HepG2 (cell line): ENCODE measurements around the gene SLC39A3. TPM values are rescaled to one million over a fixed set of nuclear protein-coding genes. Genes with fewer than 3 reads are reported as not detected.
A peak's percentile ranks its signal among the peaks of the same experiment; 100 is the strongest.

ENCODE experiments used
- CHD2 ChIP-seq: IDR thresholded peaks from 2 replicates; pipeline ENCODE4 v1.6.1; 2011; ENCODE audit warnings: low read depth, low read length, improper control_type of control experiment
- DMAP1 ChIP-seq: IDR thresholded peaks from 2 replicates; pipeline ENCODE4 v1.6.1; 2016
- ELF4 ChIP-seq: sonication (generic); formaldehyde crosslinking; IDR thresholded peaks from 2 replicates; pipeline ENCODE4 v1.5.0; 2020; ENCODE audit warnings: missing genetic modification reagents, mild to moderate bottlenecking, moderate library complexity, borderline replicate concordance
- GATAD2A ChIP-seq: IDR thresholded peaks from 2 replicates; pipeline ENCODE4 v1.6.1; 2016
- HNRNPH1 ChIP-seq: fragments of 200-400 bp; formaldehyde crosslinking; optimal IDR thresholded peaks from 2 replicates; pipeline ENCODE3; 2017; ENCODE audit warnings: mild to moderate bottlenecking, low read depth, low read length
- LRRFIP1 ChIP-seq: sonication (generic); formaldehyde crosslinking; conservative IDR thresholded peaks from 2 replicates; pipeline ENCODE4 v1.4.0; 2020; ENCODE audit warnings: missing genetic modification reagents
- NFYB ChIP-seq: sonication (generic); formaldehyde crosslinking; IDR thresholded peaks from 2 replicates; pipeline ENCODE4 v1.4.0; 2020; ENCODE audit warnings: missing genetic modification reagents
- NONO ChIP-seq, 2 experiments: fragments of 450-650 bp in 1 of 2; sonication (generic) in 1 of 2; formaldehyde crosslinking in 1 of 2; IDR thresholded peaks in 1 of 2; conservative IDR thresholded peaks in 1 of 2; 2 replicates each; pipeline versions ENCODE4 v1.6.1 to v1.8.0; 2017 to 2022; ENCODE audit warnings: mild to moderate bottlenecking in 1 of 2, missing genetic modification reagents in 1 of 2, moderate library complexity in 1 of 2
- TAF15 ChIP-seq: fragments of 200-400 bp; formaldehyde crosslinking; IDR thresholded peaks from one replicate; pipeline ENCODE4 v1.6.1; 2018; ENCODE audit warnings: mild to moderate bottlenecking, low read depth, low read length; ENCODE audit not compliant: poor library complexity, severe bottlenecking
- ZNF589 ChIP-seq: sonication (generic); formaldehyde crosslinking; conservative IDR thresholded peaks from 2 replicates; pipeline ENCODE4 v1.8.0; 2022; ENCODE audit warnings: mild to moderate bottlenecking, moderate library complexity, missing genetic modification reagents
- ZNF737 ChIP-seq: sonication (generic); formaldehyde crosslinking; IDR thresholded peaks from 2 replicates; pipeline ENCODE4 v1.5.0; 2020; ENCODE audit warnings: missing genetic modification reagents, mild to moderate bottlenecking, borderline replicate concordance
- ZNF780A ChIP-seq: sonication (generic); formaldehyde crosslinking; IDR thresholded peaks from 2 replicates; pipeline ENCODE4 v1.8.0; 2022; ENCODE audit warnings: mild to moderate bottlenecking, missing genetic modification reagents, moderate library complexity
- ZNF784 ChIP-seq: sonication (generic); formaldehyde crosslinking; IDR thresholded peaks from 2 replicates; pipeline ENCODE4 v1.5.1; 2020; ENCODE audit warnings: missing genetic modification reagents, mild to moderate bottlenecking, borderline replicate concordance
- ZNF850 ChIP-seq: sonication (generic); formaldehyde crosslinking; conservative IDR thresholded peaks from 2 replicates; pipeline ENCODE4 v1.9.0; 2021; ENCODE audit warnings: mild to moderate bottlenecking, missing genetic modification reagents
- polyA plus RNA-seq, 8 experiments: library from polyadenylated mRNA; depleted of rRNA in 3 of 8; stranded (reverse) in 7 of 8; unstranded in 1 of 8; fragments of >200 nt; fragmentation: Illumina TruSeq in 4 of 8; extraction: Trizol in 4 of 8; gene quantifications; 2 replicates each; pipeline versions ENCODE4 v1.2.1 to v1.2.3, GENCODE V29; 2011 to 2016; ENCODE audit warnings: low read depth in 4 of 8, missing spikeins in 1 of 8, mixed read lengths in 1 of 8; ENCODE audit not compliant: insufficient read depth in 1 of 8
- total RNA-seq, 5 experiments: library from RNA; depleted of rRNA; stranded (reverse); fragments of >200 nt; fragmentation: Illumina TruSeq; extraction: Trizol; gene quantifications; 2 replicates each; pipeline ENCODE4 v1.2.3, GENCODE V29; 2016; ENCODE audit warnings: low read depth in 1 of 5
- TF ChIP-seq, protein P1 (sequence below), 2 experiments: fragments of 450-650 bp in 1 of 2; sonication (generic) in 1 of 2; formaldehyde crosslinking; IDR thresholded peaks; 2 replicates each; pipeline versions ENCODE4 v1.5.0 to v1.8.0; 2020 to 2022; ENCODE audit warnings: mild to moderate bottlenecking in 1 of 2, missing genetic modification reagents in 1 of 2
- TF ChIP-seq, protein P2 (sequence below): sonication (generic); formaldehyde crosslinking; conservative IDR thresholded peaks from 2 replicates; pipeline ENCODE4 v1.4.0; 2020; ENCODE audit warnings: missing genetic modification reagents

SLC39A3 gene
- total and polyA plus RNA-seq, 2 of the 13 experiments (the other 11 are each of a cell fraction or from before 2014, with no cell fraction given) = 33.6 to 41.6 TPM

DNA sequence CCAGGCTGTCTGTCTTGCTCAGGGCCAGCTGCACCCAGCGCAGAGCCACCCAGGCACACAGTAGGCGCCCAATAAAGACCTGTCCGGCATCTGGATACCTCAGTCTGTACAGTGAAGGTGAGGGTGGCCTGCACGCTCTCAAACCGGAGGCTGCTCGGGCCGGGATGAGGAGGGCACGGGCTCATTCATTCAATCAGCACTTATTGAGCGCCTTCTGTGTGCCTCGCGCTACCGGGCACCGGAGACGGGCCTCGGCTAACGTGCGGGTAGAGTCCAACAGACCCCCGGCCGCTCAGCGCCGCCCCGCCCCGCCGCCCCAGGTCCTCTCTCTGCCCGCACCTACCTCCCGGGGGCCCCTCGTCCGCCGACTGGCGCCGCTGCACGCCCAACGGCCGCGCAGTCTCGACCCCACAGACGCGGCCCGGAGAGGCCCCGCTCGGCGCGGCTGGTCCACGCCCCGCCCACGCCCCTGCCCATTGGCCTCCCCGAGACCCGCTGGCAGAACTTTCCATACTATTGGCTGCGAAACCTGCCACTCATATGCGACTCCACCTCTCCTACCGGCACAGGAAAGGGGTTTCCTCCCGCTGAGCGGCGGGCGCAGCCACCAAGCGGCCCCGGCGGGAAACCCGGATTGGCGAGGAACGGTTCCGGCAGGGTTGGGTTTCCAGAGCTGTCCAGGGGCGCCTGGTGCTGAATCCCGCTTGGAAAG, at the start of gene SLC39A3 (continued):
- TF ChIP-seq LRRFIP1 (CRISPR knock-in tag) (peak; percentile 96; the same call in 1 of the 2 replicates), HNRNPH1 (no peak), NFYB (peak; percentile 92), GATAD2A (CRISPR knock-in tag) (peak; percentile 81), DMAP1 (CRISPR knock-in tag) (peak; percentile 49; the same call in 1 of the 2 replicates), ZNF780A (CRISPR knock-in tag) (peak; percentile 33; the same call in 1 of the 2 replicates), TAF15 (no peak), CHD2 (no peak), ELF4 (CRISPR knock-in tag) (no peak), ZNF784 (peak; percentile 96; the same call in 1 of the 2 replicates), NONO (IDR thresholded peaks at IDR 0.05) (no peak), NONO (CRISPR knock-in tag; conservative IDR thresholded peaks at IDR 0.05) (peak; percentile 69; the same call in 1 of the 2 replicates), ZNF589 (CRISPR knock-in tag) (peak; percentile 94), ZNF850 (CRISPR knock-in tag) (peak; percentile 85), ZNF737 (CRISPR knock-in tag) (no peak)
- TF ChIP-seq, protein P1, sequence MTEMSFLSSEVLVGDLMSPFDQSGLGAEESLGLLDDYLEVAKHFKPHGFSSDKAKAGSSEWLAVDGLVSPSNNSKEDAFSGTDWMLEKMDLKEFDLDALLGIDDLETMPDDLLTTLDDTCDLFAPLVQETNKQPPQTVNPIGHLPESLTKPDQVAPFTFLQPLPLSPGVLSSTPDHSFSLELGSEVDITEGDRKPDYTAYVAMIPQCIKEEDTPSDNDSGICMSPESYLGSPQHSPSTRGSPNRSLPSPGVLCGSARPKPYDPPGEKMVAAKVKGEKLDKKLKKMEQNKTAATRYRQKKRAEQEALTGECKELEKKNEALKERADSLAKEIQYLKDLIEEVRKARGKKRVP (CRISPR knock-in tag; IDR thresholded peaks at IDR 0.05) = peak in 1 of 2 experiments; percentile 81; a peak in 2 of 4 replicates
- TF ChIP-seq, protein P2, sequence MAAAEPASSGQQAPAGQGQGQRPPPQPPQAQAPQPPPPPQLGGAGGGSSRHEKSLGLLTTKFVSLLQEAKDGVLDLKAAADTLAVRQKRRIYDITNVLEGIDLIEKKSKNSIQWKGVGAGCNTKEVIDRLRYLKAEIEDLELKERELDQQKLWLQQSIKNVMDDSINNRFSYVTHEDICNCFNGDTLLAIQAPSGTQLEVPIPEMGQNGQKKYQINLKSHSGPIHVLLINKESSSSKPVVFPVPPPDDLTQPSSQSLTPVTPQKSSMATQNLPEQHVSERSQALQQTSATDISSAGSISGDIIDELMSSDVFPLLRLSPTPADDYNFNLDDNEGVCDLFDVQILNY (CRISPR knock-in tag) = peak; percentile 87
